Measurements from ENCODE around the gene TRPC6. TPM values are rescaled to one million over a fixed set of nuclear protein-coding genes. Genes with fewer than 3 reads are reported as not detected.

TRPC6 gene
- total RNA-seq, 1 donor from 2014 or later, result 0.05 TPM

DNA sequence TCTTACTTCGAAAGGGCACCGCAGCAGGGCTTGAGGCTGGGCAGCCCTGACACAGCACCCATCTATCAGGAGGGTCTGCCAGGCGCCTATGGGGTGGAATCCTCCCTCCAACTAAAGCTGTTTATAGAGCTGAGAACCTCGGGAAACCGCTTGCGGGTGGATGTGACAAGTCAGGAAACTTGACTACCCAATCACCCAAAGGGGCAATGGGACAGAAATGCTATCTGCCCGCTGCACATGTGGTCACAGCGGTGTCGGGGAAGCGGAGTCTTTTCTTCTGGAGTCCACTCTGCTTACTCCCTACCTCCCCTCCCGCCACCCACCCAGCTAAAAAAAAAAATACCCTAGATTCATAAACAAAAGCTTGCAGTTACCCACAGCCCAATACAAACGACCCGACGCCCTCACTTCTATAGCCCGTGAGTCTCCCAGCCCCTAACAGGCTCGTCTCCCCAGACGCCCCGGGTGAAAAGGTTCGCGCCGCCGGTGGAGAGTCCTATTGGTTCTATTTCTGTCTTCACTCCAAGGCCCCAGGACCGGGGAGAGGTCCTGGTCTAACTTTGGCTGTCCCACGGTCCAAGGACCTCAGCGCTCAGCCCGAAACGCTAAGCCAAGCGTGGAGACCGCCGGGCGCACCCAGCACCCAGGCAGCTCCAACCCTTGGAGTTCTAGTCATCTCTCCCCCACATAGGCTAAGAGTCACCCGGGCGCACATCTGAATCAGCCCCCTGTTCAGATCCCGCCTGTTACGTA lies 1.4 kb downstream of the TRPC6 start:
- no peaks in the 10 kb centered on the region for H3K36me3 Mint-ChIP-seq (ENCODE audit: insufficient read depth)
- H3K27me3 Mint-ChIP-seq, result peaks cover 55% of the 10 kb centered on the region
- H3K4me1 Mint-ChIP-seq (ENCODE audit: low read depth), result peaks cover 19% of the 10 kb centered on the region
- DNase-seq (ENCODE audit: low spot score, unreplicated experiment), result no peak
- no peak overlapping the region for H3K27ac Mint-ChIP-seq
- TF ChIP-seq, protein P1, sequence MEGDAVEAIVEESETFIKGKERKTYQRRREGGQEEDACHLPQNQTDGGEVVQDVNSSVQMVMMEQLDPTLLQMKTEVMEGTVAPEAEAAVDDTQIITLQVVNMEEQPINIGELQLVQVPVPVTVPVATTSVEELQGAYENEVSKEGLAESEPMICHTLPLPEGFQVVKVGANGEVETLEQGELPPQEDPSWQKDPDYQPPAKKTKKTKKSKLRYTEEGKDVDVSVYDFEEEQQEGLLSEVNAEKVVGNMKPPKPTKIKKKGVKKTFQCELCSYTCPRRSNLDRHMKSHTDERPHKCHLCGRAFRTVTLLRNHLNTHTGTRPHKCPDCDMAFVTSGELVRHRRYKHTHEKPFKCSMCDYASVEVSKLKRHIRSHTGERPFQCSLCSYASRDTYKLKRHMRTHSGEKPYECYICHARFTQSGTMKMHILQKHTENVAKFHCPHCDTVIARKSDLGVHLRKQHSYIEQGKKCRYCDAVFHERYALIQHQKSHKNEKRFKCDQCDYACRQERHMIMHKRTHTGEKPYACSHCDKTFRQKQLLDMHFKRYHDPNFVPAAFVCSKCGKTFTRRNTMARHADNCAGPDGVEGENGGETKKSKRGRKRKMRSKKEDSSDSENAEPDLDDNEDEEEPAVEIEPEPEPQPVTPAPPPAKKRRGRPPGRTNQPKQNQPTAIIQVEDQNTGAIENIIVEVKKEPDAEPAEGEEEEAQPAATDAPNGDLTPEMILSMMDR (IDR thresholded peaks at IDR 0.05; ENCODE audit: unreplicated experiment), result no peak
- H3K9me3 Mint-ChIP-seq (ENCODE audit: low read depth), result peaks cover 6% of the 10 kb centered on the region
- peak overlapping the region; percentile 72 for H3K4me3 Mint-ChIP-seq (ENCODE audit: low read depth)

GRCh38 chr11:101577461-101577860 lies 6.3 kb downstream of the TRPC6 start:
- H3K36me3 Mint-ChIP-seq (ENCODE audit: insufficient read depth), result no peaks in the 10 kb centered on the region
- peaks cover 6% of the 10 kb centered on the region for H3K9me3 Mint-ChIP-seq (ENCODE audit: low read depth)
- peaks cover 29% of the 10 kb centered on the region for H3K27me3 Mint-ChIP-seq
- H3K27ac Mint-ChIP-seq, result no peak overlapping the region
- DNase-seq (ENCODE audit: low spot score, unreplicated experiment), result no peak
- peaks cover 4% of the 10 kb centered on the region for H3K4me1 Mint-ChIP-seq (ENCODE audit: low read depth)
- H3K4me3 Mint-ChIP-seq (ENCODE audit: low read depth), result no peak overlapping the region
- TF ChIP-seq, protein P1 (IDR thresholded peaks at IDR 0.05; ENCODE audit: unreplicated experiment), result no peak

- Mint-ChIP-seq H3K27ac (no peak overlapping the region), H3K36me3 (ENCODE audit: insufficient read depth) (no peaks in the 10 kb centered on the region), H3K4me1 (ENCODE audit: low read depth) (peaks cover 2% of the 10 kb centered on the region), H3K9me3 (ENCODE audit: low read depth) (peaks cover 7% of the 10 kb centered on the region), H3K4me3 (ENCODE audit: low read depth) (no peak overlapping the region), H3K27me3 (peaks cover 19% of the 10 kb centered on the region)
- no peak for DNase-seq (ENCODE audit: low spot score, unreplicated experiment)
- TF ChIP-seq, protein P1 (IDR thresholded peaks at IDR 0.05; ENCODE audit: unreplicated experiment), result no peak
Observed at GRCh38 chr11:101576456-101576855, 7.4 kb downstream of the TRPC6 start.

DNA sequence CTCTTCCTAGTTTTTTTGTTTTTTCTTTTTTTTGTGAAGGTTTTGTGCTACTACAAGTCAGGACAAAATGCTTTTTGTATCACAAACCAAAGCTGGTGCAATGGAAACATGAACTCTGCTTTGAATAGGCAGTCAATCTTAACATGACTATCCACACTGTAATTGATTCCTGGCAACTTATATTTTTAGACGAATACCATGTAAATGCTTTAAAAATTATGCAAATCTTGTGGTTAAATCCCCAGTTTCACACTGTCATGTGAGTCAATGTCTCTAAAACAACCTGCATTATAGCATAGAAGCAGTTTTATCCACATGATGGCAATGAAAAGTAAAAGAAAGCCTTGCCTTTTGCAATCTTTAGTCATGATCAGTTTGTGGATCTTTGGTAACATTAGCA lies 8.9 kb downstream of the TRPC6 start:
- Mint-ChIP-seq H3K4me3 (ENCODE audit: low read depth) (no peak overlapping the region), H3K27me3 (peaks cover 10% of the 10 kb centered on the region), H3K27ac (no peak overlapping the region), H3K9me3 (ENCODE audit: low read depth) (peaks cover 9% of the 10 kb centered on the region), H3K36me3 (ENCODE audit: insufficient read depth) (no peaks in the 10 kb centered on the region), H3K4me1 (ENCODE audit: low read depth) (peaks cover 2% of the 10 kb centered on the region)
- TF ChIP-seq, protein P1 (IDR thresholded peaks at IDR 0.05; ENCODE audit: unreplicated experiment), result no peak
- DNase-seq (ENCODE audit: low spot score, unreplicated experiment), result no peak

- no peak overlapping the region for H3K27ac Mint-ChIP-seq
- H3K9me3 Mint-ChIP-seq (ENCODE audit: low read depth), result peaks cover 3% of the 10 kb centered on the region
- no peak for DNase-seq (ENCODE audit: low spot score, unreplicated experiment)
- H3K36me3 Mint-ChIP-seq (ENCODE audit: insufficient read depth), result no peaks in the 10 kb centered on the region
- H3K27me3 Mint-ChIP-seq, result no peaks in the 10 kb centered on the region
- H3K4me3 Mint-ChIP-seq (ENCODE audit: low read depth), result no peak overlapping the region
- TF ChIP-seq, protein P1 (IDR thresholded peaks at IDR 0.05; ENCODE audit: unreplicated experiment), result no peak
- H3K4me1 Mint-ChIP-seq (ENCODE audit: low read depth), result peaks cover 2% of the 10 kb centered on the region
Observed at GRCh38 chr11:101567071-101567470, 16.7 kb downstream of the TRPC6 start.
